ENCODE measurements around the gene CAND2. TPM values are rescaled to one million over a fixed set of nuclear protein-coding genes. Genes with fewer than 3 reads are reported as not detected.

The CAND2 gene
- total RNA-seq, 4 donors from 2014 or later = 2.2 to 6.8 (median 4.9) TPM

DNA sequence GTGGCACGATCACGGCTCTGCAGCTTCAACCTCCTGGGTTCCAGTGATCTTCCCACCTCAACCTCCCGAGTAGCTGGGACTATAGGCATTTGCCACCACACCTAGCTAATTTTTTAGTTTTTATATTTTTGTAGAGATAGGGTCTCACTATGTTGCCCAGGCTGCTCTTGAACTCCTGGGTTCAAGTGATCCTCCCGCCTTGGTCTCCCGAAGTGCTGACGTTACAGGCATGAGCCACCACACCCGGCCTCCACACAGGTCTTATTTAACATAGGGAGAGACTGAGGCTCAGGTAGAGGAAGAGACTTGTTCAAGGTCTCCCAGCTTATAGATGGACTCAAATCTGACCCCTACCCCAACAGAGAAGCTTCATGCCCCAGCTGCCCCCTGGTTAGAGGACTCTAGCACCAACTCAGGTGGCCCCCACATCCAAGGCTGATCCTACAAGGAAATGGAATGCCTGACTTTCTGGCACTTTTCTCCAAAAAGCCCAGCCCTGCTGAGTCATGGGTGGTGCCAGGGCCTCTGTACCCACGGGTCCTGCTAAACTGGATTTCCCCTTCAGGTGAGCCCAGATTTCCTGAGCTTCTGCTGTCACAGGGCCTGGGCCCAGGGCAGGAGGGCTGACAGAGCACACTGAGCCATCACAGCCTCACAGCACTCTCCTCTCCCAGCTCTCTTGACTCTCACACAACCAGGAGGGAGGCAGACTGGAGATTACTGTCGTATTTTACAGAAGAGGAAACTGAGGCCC is 43.0 kb upstream of the CAND2 start:
- TF ChIP-seq, protein P1, sequence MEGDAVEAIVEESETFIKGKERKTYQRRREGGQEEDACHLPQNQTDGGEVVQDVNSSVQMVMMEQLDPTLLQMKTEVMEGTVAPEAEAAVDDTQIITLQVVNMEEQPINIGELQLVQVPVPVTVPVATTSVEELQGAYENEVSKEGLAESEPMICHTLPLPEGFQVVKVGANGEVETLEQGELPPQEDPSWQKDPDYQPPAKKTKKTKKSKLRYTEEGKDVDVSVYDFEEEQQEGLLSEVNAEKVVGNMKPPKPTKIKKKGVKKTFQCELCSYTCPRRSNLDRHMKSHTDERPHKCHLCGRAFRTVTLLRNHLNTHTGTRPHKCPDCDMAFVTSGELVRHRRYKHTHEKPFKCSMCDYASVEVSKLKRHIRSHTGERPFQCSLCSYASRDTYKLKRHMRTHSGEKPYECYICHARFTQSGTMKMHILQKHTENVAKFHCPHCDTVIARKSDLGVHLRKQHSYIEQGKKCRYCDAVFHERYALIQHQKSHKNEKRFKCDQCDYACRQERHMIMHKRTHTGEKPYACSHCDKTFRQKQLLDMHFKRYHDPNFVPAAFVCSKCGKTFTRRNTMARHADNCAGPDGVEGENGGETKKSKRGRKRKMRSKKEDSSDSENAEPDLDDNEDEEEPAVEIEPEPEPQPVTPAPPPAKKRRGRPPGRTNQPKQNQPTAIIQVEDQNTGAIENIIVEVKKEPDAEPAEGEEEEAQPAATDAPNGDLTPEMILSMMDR (IDR thresholded peaks at IDR 0.05) = no peak
- DNase-seq (ENCODE audit: low spot score) (no peak), ATAC-seq (ENCODE audit: low FRiP score) (no peak)

DNA sequence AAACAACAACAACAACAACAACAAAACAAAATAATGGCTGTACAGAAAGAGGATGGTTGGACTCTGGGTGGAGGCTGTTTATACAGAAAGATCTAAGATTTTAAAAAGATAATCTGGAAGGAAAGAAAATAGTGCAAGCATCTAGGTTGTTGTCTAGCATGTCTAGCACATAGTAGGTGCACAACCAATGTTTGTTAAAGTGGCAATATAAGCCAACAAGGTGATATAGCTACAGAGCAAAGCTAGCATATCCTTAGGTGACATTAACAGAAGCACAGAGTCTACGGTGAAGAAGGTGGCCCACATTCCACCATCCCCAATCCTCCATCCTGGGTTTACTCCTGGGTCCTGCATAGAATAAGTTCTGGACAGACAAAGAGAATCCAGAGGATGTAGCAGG is 42.2 kb upstream of the CAND2 start:
- DNase-seq (ENCODE audit: low spot score) (no peak), ATAC-seq (ENCODE audit: low FRiP score) (no peak)
- TF ChIP-seq, protein P1 (IDR thresholded peaks at IDR 0.05) = no peak

DNA sequence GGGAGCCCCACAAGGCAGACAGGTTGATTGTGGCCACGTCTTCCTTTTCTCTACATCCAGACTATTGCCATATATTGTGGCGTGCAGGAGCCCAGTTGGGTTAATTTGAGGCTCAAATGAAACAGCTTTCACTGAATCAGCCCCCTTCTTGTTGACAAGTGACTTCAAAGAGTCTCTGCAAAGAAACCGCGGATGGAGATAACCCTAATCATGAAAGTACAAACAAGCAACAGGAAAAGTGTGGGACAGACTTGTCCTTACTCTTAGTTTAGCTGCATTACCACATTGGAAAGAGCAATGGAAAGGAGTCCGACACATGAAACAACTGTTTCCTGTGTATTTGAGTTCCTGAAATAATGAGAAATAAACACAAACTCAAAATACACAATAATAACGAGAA is 40.7 kb upstream of the CAND2 start:
- ATAC-seq (ENCODE audit: low FRiP score) (no peak), DNase-seq (ENCODE audit: low spot score) (no peak)
- TF ChIP-seq, protein P1 (IDR thresholded peaks at IDR 0.05) = no peak

DNA sequence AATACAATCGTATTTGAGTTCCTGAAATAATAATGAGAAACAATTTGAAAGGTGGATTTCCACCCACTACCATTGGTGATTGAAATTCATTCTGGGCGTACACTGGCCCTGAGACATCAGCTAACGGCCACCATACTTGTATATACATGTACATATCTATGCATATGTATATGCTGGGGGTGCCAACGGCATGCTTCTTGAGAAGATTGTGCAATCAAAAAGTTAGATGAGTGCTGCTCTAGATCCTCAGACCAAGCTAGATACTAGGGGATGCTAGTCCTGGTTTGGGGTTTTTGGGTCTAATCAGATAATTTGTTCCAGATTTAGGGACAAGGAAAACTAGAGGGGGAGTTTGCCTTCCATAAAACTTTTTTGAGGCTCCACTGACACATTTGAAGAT is 40.3 kb upstream of the CAND2 start:
- TF ChIP-seq, protein P1 (IDR thresholded peaks at IDR 0.05) = no peak
- ATAC-seq (ENCODE audit: low FRiP score) (no peak), DNase-seq (ENCODE audit: low spot score) (no peak)

DNA sequence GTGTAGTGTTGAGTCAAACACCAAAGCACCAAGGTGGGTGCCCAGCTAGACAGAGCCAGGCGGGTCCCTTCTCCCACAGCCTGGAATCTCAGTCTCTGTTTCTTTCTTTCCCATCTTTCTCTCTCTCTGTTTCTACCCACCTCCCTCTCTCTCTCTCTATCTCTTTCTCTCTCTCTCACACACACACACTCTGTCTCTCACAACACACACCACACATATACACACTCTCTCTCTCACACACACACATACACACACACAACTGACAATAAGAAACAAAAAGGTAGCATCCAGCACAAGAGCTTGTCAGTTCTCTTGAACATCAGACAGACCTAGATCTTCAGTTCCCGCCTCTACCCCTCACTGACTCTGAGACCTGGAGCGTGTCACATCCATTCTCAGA is 39.8 kb upstream of the CAND2 start:
- ATAC-seq (ENCODE audit: low FRiP score) = no peak
- TF ChIP-seq, protein P1 (IDR thresholded peaks at IDR 0.05) = no peak
- no peak for DNase-seq (ENCODE audit: low spot score)

DNA sequence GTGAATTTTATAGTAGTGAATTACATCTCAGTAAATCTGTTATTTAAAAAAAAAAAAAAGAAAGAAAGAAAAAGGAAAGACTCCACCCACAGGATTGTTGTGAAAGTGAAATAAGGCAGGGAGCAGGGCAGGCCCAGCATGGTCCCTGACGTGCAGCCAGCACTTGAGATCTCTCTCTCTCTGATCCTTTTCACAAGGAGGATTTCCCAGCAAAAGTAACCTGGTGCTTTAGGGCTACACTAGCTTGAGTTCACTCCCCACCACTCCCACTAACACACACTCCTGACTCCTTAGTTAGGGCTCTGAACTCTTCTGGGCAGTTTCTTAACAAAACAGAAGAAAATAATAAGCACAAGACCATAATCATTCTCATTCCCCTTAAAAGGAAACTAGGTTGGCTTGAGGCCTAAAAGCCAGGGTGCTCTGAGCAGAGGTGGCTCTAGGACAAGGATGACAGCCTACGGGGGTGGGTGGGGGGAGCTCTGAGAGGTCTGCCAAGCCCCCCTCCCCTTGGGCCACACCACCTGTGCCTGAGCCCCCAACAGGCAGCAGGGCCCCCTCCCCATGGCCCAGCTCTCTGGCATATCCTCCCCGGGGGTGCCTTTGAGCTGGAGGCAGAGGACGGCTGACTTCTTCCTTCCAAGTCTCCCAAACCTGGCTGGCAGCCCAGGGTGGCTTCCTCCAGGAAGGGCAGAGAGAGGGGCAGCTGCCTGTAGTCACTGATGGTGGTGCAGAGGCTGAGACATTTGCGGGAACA is 38.3 kb upstream of the CAND2 start:
- TF ChIP-seq, protein P1 (IDR thresholded peaks at IDR 0.05) = no peak
- DNase-seq (ENCODE audit: low spot score) = no peak
- ATAC-seq (ENCODE audit: low FRiP score) = peak; percentile 80
